Measurements from ENCODE around the gene ST6GALNAC2.

GRCh38 chr17:76612465-76612864 lies 26.8 kb upstream of the ST6GALNAC2 start:
- TF ChIP-seq POLR2A (IDR thresholded peaks at IDR 0.05; ENCODE audit: low read depth, low read length), result no peak
- no peak for TF ChIP-seq TAF1 (IDR thresholded peaks at IDR 0.05; ENCODE audit: low read depth, low read length)
- no peak for TF ChIP-seq POLR2AphosphoS5 (IDR thresholded peaks at IDR 0.05; ENCODE audit: low read depth, low read length)
- TF ChIP-seq PAX5 (IDR thresholded peaks at IDR 0.05; ENCODE audit: insufficient read depth, low read length, severe bottlenecking), result no peak
- TF ChIP-seq SPI1 (IDR thresholded peaks at IDR 0.05; ENCODE audit: low read depth, low read length), result no peak
- TF ChIP-seq POU2F2 (IDR thresholded peaks at IDR 0.05; ENCODE audit: low read depth, low read length), result no peak
